Pulmonary artery endothelial cell (primary cell): ENCODE measurements around the gene THRA. TPM values are rescaled to one million over a fixed set of nuclear protein-coding genes. Genes with fewer than 3 reads are reported as not detected.

ENCODE experiments used
- total RNA-seq: library from RNA; depleted of rRNA; stranded (reverse); fragments of >200 nt; gene quantifications from 2 replicates; pipeline ENCODE4 v1.2.3, GENCODE V29; 2014

Gene THRA
- total RNA-seq, 1 donor from 2014 or later, result 14.2 TPM

Other genes starting within 250 kb of the THRA start
- gene IKZF3, start 198.7 kb upstream of the THRA start, total RNA-seq, result not detected in 2 replicates
- not detected in 2 replicates for gene ZPBP2, start 194.8 kb upstream of the THRA start, total RNA-seq
- gene GSDMB, start 144.3 kb upstream of the THRA start, total RNA-seq, result 2.2 and 3.1 TPM in 2 replicates
- gene ORMDL3, start 135.4 kb upstream of the THRA start, total RNA-seq, result 25.7 and 26.6 TPM in 2 replicates
- gene LRRC3C, start 135.2 kb upstream of the THRA start, total RNA-seq, result not detected in 2 replicates
- gene GSDMA, start 100.0 kb upstream of the THRA start, total RNA-seq, result not detected in 2 replicates
- 138 and 151 TPM in 2 replicates for gene PSMD3, start 82.2 kb upstream of the THRA start, total RNA-seq
- gene CSF3, start 47.5 kb upstream of the THRA start, total RNA-seq, result 0.92 and 1.8 TPM in 2 replicates
- gene MED24, start 8.6 kb upstream of the THRA start, total RNA-seq, result 38.7 and 71.2 TPM in 2 replicates
- gene NR1D1, start 37.6 kb downstream of the THRA start, total RNA-seq, result 0.73 and 0.78 TPM in 2 replicates
- 29.9 and 43.4 TPM in 2 replicates for gene MSL1, start 59.0 kb downstream of the THRA start, total RNA-seq
- 23.8 and 28.7 TPM in 2 replicates for gene CASC3, start 77.6 kb downstream of the THRA start, total RNA-seq
- gene RAPGEFL1, start 114.5 kb downstream of the THRA start, total RNA-seq, result 0.46 and 0.99 TPM in 2 replicates
- 6.3 and 6.6 TPM in 2 replicates for gene WIPF2, start 156.3 kb downstream of the THRA start, total RNA-seq
- 25.5 and 41.3 TPM in 2 replicates for gene CDC6, start 224.9 kb downstream of the THRA start, total RNA-seq
- gene RARA, start 246.2 kb downstream of the THRA start, total RNA-seq, result 8.7 and 9.2 TPM in 2 replicates